Embryonic facial prominence (tissue), 1 donor: ENCODE results near the gene SOX2.

Experiments
- DNase-seq: peaks from one replicate; pipeline ENCODE4 v3.0.0-alpha.2; 2016; ENCODE audit errors: extremely low spot score

The SOX2 gene

DNA sequence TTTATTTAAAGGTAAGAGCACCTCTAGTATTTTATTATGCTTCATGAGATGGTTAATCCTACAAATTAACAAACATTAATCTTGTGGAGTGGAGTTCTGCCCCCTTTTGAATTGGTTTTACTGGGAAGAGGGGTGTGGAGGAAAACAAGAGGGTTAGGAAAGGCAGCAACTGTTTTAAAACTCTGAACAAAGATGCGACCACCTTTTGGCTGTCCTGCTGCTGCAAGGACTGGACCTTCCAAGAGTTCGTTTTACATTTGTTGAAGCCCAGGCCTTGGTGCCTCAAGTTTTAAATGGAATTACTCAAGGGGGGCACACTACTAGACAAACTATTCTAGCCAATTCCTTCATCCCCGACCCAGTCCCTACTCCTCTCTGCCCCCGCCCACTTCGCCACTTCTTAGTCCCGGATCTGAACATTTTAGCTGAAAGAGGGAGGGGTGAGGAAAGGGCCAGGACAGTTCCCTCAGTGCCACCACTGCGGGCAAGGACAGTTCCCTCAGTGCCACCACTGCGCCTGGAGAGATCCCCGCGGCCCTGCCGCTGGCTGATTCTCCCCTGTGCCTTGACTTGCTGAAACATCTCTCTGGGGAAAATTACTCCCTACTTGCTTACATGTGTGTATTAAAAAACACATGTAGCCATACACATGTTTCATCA, 11.2 kb downstream of the SOX2 start:
- no peak for DNase-seq

GRCh38 chr3:181723625-181724191, 12.0 kb downstream of the SOX2 start:
- DNase-seq = no peak

DNA sequence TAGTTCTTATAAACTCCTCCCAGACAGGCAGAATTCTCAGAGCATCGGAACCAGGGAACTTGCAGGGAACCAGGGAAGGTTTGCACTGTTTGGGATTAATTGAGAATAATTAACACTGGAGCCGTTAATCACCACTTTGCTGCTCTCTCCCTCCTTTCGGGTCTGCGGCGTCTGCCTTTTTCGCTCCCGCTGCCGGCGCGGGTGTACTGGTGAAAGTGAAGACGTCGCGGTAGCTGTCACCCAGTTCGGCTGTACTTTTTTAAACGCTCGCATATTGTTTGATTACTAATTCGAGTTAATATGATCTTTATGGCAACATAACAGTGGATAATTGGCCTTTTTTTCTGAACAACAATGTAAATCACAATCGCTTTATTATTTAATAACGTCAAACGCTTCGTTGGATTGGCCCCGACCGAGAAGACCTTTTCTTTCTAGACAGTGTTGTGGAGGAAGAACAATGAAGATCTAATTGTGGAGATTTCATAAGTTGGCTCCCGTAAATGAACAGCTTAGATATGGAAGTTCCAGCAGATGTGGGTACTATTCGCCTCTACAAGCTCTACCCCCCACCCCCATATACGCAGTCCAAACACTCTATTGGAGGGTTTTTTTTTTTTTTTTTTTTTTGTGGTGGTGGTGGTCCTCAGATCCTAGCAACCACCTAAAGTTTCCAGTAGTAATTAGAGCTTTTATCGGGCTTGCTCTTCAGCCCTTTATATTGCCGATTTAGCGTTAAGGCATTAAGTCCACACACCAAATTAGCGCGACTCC, 12.7 kb downstream of the SOX2 start:
- DNase-seq = no peak

GRCh38 chr3:181725131-181725731, 13.5 kb downstream of the SOX2 start:
- no peak for DNase-seq

- no peak for DNase-seq
These were observed 14.1 kb downstream of the SOX2 start for GRCh38 chr3:181725830-181726229.

DNA sequence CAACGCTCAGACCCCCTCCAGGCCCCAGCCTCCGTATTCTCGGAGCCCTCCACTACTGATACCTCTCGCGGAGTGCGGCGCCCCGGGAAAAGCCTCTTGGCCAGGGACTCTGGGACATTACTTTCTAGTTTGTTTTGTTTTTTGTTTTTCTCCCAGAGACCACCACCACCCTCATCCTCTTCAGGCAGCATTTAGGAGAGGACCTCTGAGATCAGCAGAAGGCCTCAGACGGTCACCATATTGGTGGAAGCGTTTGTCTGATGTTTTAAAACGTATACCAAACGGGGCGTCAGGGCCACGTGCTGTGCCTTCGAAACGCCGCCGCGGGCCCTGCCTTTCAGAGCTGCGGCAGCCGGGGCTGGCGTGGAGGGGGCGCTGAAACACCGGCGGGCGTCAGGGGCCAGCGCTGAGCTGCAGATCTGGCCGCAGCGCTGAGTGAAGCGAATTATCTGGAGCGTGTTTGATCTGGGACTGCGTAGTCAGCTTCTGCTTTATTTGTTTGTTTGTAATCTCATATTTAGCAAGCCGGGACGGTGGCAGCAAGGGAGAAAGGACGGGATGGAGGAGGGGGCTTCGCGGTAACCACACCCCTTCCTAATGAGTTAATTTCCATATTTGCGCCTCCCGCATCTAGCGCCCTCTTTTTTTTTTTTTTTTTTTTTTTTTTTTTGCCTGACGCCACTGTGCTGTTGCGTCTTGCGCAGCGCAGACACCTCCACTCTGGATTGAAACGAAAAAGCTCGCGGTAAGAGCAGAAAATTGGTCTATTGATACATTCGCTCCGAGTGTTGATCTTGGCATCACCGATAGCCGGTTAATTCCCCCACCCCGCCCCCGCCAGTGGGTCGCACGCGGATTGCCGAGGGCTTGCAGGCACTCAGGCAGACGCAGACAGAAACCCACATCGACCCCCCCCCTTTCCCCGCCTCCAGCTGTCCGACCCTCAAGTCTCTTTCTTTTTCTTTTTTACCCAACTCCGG, 14.9 kb downstream of the SOX2 start:
- DNase-seq = no peak

- DNase-seq = no peak
These were observed 15.8 kb downstream of the SOX2 start for GRCh38 chr3:181727341-181728032.

DNA sequence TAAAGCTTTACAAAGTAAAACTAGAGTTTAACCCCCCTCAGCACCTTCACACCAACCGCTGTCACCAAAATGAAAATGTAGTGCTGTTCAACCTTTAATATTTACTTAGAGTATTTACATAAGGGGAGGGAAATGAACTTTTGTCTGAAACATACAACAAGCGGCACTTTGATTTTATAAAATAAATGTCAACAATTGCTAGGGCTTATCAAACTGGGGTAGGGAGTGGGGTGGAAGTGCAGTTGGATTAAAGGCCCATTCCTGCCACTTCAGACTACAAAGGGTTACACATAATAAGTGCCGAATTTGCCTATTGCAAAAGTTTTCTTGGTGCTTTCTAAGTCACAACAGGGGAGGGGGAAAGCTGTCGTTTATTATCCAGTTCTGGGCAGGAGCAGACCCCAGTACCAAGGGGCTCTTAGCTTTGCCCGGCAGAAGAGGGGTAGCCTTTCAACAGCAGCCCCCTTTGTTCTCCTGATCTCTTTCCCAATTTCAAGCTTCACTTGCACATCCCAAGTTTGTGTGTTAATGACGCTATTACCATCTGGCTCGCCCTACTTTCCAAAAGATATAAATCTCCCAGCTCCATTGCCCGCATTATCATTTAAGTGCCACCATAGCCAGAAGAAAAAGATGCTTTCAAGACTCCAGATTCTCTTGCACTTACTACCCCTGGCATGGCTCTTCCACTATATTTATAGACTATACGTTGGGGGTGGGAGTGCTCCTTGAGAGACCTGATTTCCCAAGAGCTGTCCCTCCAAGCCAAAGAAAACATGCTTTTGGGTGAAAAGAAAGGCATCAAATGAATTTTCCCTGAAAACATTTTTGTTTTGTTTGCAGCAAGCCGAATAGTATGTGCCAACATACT, 17.0 kb downstream of the SOX2 start:
- no peak for DNase-seq

DNA sequence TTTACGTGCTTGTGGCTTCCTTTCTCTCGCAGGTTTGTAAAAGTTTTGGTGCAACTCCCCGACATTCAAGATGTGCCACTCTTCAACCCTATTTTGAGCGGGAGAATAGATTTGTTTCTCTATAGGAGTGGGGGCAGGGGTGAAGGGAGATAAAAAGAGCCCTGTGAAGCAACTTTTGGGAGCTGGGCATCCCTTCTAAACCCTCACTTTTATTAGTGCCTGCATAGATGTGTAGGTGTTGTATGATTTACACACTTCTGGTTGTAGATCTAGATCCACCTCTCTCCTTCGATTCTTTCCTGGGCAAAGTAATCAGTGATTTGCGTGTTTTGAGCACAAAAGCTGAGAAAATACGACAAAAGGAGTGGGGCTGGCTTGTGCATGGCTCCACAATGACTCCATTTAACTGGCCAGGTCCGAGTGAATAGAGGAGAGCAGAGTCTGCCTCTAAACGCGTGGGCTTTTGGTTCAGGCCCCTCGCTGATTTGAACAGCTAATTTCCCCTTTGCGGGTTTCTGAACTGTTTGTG, 17.7 kb downstream of the SOX2 start:
- no peak for DNase-seq

- no peak for DNase-seq
These were observed 18.6 kb downstream of the SOX2 start for GRCh38 chr3:181730316-181730715.

DNA sequence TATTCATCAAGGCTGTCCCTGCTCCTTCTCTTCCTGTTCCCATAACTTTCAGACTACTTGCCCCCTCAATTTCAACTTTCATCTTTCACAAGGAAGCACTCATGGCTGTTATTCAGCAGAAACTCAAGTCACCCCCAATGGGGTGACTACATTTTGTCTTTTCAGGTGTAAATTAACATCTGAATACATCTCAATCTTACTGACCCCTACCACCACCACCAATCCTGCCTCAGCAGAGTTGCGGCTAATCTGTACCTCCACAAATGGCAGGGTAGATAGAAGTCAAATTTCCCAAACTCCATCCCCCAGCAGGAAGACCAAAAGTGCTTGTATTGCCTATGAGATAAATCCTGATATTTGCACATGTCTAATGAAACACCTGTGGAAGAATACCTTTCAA, 19.2 kb downstream of the SOX2 start:
- DNase-seq = no peak

DNA sequence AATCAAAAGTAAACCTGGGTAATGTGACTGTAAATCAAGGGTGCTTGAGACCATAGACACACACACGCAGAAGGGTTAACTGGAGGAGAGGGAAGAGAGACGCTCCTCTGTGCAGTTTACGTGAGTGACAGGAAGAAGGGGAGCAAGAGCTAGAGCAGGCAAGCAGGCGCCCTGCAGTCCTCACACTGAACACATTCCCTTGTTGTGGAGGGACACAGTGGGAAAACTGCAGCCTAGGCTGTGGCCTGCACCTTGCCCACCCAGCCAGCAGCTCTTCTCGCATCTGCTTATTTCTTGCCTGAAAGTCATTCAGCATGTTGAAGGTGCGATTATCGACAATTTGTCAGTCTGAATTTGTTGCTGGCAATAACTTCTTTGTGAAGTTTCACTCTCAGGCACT, 24.2 kb downstream of the SOX2 start:
- DNase-seq = no peak

DNA sequence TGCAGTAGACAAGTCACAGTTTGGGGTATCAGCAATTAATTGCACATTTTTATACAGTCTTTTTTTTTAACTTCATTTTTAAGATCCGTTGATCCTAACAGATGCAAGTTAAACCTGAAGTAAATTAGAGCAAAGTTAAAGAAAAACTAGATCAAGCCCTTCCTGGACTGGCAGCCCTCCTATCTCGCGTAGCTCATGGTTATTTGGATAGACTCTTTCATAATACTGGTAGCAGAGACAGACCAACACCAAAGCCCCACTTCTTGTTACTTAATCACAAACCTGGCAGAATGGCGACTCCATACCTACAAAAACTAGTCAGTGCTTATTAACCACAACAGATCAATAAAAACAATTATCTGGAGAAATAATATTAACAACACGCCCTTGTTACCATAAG, 26.8 kb downstream of the SOX2 start:
- DNase-seq = no peak

DNA sequence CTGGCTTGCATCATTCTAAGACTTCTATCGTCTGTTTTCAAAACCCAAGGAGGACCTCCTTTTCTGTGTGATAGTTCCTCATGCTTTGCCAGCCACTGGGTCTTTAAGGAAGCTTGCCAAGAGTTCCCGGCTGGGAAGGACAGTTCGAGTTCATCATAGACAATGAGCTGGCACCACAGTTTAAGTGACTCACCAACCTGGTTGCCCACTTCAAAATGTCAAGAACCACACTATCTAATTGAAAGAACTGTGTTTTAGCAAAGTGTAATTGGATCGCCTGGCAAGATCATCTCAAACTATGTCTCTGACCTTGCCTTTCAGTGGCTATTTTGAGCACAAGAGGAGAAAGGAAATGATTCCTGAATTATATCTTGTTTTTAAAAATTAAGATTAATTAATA, 27.9 kb downstream of the SOX2 start:
- DNase-seq = no peak

DNA sequence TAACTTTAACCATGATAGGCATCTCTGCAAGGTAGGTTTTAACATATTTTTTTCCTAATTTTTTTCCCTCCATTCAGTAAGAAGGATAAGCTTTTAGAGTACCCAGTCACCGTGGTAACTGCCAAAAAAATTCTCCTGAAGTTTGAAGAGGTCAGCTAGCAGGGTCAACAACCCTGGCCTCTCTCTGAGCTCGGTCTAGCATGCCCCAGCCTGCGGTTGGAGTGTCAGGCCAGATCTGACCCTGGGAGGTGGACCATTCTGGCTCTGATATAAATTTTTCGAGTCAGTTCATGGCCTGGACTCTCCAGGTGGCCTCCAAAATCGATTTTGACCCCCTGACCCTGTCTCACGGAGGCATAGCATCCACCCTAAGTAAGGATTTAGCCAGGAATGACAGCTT, 29.7 kb downstream of the SOX2 start:
- no peak for DNase-seq

GRCh38 chr3:181752202-181752671, 40.5 kb downstream of the SOX2 start:
- DNase-seq = no peak

GRCh38 chr3:181753391-181753790, 41.7 kb downstream of the SOX2 start:
- DNase-seq = no peak

- DNase-seq = no peak
These were observed 44.2 kb downstream of the SOX2 start for GRCh38 chr3:181755959-181756358.

GRCh38 chr3:181756645-181757297, 45.0 kb downstream of the SOX2 start:
- DNase-seq = no peak
